HG03159 (cell line): ENCODE measurements around the gene CX3CL1.
A peak's percentile ranks its signal among the peaks of the same experiment; 100 is the strongest.
"Not testable (repeated sequence)": the region's sequence is repeated elsewhere in the genome, so short reads cannot be mapped to it uniquely, and the experiment has no call there.

ENCODE experiments used
- ATAC-seq: cut with Tn5 transposase; IDR thresholded peaks from one replicate; pipeline ENCODE4 v1.9.1; 2021; ENCODE audit warnings: mild to moderate bottlenecking, moderate library complexity; ENCODE audit not compliant: unreplicated experiment

CX3CL1 gene

GRCh38 chr16:57381791-57382534, 9.7 kb downstream of the CX3CL1 start:
- ATAC-seq = no peak

- ATAC-seq = no peak
Measured at GRCh38 chr16:57382535-57383275, 10.4 kb downstream of the CX3CL1 start.

DNA sequence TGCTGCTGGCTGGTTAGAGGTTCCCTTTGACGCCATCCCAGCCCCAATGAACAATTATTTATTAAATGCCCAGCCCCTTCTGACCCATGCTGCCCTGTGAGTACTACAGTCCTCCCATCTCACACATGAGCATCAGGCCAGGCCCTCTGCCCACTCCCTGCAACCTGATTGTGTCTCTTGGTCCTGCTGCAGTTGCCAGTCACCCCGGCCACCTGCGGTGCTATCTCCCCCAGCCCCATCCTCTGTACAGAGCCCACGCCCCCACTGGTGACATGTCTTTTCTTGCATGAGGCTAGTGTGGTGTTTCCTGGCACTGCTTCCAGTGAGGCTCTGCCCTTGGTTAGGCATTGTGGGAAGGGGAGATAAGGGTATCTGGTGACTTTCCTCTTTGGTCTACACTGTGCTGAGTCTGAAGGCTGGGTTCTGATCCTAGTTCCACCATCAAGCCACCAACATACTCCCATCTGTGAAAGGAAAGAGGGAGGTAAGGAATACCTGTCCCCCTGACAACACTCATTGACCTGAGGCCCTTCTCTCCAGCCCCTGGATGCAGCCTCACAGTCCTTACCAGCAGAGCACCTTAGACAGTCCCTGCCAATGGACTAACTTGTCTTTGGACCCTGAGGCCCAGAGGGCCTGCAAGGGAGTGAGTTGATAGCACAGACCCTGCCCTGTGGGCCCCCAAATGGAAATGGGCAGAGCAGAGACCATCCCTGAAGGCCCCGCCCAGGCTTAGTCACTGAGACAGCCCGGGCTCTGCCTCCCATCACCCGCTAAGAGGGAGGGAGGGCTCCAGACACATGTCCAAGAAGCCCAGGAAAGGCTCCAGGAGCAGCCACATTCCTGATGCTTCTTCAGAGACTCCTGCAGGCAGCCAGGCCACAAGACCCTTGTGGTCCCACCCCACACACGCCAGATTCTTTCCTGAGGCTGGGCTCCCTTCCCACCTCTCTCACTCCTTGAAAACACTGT, 11.3 kb downstream of the CX3CL1 start:
- no peak for ATAC-seq

DNA sequence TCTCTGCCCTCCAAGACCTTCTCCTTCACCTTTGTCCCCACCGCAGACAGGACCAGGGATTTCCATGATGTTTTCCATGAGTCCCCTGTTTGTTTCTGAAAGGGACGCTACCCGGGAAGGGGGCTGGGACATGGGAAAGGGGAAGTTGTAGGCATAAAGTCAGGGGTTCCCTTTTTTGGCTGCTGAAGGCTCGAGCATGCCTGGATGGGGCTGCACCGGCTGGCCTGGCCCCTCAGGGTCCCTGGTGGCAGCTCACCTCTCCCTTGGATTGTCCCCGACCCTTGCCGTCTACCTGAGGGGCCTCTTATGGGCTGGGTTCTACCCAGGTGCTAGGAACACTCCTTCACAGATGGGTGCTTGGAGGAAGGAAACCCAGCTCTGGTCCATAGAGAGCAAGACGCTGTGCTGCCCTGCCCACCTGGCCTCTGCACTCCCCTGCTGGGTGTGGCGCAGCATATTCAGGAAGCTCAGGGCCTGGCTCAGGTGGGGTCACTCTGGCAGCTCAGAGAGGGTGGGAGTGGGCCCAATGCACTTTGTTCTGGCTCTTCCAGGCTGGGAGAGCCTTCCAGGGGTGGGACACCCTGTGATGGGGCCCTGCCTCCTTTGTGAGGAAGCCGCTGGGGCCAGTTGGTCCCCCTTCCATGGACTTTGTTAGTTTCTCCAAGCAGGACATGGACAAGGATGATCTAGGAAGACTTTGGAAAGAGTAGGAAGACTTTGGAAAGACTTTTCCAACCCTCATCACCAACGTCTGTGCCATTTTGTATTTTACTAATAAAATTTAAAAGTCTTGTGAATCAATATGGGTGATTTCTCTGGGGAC, 12.2 kb downstream of the CX3CL1 start:
- ATAC-seq = no peak

DNA sequence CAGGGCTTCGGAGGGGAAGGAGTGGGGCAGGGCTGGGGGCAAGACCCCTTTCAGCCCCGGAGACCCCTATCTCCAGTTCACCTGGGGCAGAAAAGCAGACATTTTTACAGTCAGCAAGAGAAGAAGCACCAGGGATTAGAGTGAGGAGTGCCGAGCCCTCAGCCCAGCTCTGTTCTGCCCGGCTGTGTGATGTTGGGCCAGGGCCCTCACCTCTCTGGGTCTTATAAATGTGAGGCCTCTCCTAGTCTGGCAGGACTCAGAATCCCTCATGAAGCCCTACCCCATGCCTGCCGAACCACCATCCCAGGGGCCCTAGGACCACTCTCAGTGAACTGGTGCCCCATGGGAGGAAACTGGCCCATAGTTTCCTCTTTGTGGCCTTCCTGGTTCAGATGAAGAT, 12.8 kb downstream of the CX3CL1 start:
- ATAC-seq = no peak

DNA sequence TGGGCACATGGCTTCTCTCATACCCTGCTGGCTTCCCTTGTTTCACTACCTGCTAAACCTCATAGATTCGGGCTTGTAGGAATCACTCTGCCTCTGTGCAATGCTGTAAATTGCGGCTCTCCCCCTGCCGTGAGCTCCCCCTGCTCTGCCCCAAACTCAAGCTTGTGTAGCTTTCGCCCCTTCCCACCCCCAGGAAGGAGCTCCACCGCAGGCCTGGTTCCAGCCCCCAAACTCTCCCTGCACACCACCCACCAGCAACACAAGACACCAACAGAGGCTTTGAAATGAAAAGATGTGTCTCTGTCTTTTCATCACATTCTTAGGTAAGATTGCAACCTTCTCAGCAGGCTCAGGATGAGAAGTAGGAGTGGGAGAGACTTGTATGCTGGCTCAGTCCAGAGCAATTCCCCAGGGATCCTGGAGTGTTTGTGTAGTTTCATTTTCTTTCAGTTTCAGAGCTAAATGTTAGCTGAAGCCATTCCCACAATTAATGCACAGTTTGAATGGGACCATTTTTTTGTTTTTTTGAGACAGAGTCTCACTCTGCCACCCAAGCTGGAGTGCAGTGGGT, 14.2 kb downstream of the CX3CL1 start:
- no peak for ATAC-seq

DNA sequence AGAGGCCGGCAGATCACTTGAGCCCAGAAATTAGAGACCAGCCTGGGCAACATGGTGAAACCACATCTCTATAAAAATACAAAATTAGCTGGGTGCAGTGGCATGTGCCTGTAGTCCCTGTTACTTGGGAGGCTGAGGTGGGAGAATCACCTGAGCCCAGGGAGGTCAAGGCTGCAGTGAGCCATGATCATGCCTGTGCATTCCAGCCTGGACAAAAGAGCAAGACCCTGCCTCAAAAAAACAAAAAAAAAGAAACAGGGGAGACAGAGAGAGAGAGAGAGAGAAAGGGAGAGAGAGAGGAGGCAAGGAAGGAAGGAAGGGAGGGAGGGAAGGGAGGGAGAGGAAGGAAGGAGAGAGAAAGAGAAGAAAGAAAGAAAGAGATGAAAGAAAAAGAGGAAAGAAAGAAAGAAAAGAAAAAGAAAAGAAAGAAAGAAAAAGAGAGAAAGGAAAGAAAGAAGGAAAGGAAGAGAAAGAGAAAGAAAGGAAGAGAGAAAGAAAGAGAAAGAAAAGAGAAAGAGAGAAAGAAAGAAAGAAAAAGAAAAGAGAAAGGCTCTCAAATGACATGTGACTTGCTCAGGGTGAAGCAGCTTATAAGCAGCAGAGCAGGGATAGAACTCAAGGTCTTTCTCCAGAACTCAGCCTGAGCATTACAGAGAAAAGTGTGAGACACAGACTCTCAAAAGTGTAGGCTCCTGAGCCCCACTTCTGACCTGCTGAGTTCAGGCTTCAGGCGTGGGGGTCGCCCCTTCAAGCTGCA, 15.5 kb downstream of the CX3CL1 start:
- ATAC-seq = peak; percentile 29

GRCh38 chr16:57388359-57389086, 16.2 kb downstream of the CX3CL1 start:
- ATAC-seq = peak; percentile 42

GRCh38 chr16:57389087-57389468, 16.8 kb downstream of the CX3CL1 start:
- ATAC-seq = no peak

DNA sequence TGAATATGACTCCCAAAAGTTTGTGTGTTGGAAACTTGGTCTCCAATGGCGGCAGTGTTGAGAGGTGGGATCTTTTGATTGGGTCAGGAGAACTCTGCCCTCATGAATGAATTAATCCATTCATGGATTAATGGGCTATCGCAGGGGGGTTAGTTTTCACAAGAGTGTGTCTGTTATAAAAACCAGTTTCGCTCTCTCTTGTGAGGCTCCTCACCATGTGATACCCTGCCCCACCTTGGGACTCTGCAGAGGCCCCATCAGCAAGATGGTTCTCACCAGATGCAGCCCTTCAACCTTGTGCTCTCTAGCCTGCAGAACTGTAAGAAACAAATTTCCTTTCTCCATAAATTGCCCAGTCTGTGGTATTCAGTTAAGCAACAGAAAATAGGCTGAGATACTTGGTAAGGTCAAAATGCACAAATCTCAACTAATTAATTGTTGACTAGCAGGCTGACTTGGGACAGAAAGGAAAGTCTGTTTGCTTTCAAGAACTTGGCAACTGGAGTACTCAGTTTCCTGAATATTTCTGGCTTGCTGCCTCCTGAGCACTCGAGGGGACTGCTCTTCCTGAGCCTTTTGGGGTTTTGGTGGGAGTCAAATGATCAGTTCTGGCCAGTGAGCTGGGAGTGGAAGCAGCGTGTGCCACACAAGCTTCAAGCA, 18.5 kb downstream of the CX3CL1 start:
- ATAC-seq = no peak

DNA sequence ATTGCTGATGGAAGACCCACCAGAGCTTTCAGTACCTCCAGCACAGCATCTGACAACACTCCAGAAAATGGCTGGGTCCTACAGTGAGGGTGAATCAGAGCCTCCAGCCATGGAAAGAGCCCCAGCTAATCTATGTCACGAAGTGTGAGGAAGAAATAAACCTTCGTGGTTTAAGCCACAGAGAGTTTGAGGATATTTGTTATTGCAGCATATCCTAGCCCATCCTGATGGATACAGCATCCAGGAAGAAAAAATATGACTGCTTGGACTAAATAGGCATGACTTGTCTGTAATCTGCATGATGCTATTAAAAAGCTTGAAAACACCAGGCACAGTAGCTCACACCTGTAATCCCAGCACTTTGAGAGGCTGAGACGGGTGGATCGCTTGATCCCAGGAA, 19.0 kb downstream of the CX3CL1 start:
- no peak for ATAC-seq

DNA sequence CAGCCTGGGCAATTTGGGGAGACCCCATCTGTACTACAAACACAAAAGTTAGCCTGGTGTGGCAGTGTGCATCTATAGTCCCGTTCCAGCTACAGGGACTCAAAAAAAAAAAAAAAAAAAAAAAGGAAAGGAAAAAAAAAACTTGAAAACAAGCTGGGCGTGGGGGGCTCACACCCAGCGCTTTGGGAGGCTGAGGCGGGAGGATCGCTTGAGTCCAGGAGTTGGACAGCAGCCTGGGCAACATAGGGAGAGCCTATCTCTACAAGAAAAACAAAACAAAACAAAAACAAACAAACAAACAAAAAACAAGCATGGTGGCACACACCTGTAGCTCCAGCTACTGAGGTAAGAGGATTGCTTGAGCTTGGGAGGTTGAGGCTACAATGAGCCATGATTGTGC, 19.4 kb downstream of the CX3CL1 start:
- ATAC-seq = no peak

DNA sequence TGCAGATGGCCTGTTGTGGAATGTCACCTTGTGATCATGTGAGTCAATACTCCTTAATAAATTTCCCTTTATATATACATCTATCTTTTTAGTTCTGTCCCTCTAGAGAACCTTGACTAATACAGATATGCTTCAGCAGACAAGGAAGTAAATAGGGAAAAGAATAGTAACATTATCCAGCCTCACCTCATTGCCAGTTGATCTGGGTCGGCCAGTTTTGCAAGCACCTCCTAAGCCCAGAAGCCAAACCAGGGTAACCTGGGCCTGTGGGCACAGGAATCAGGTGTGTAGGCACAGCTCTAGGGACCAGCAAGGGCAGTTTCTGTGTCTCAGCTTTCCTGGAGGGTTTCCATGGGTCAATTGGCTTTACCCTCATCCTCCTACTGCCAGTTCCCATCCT, 20.4 kb downstream of the CX3CL1 start:
- ATAC-seq = no peak

- no peak for ATAC-seq
Measured at GRCh38 chr16:57394444-57394843, 22.2 kb downstream of the CX3CL1 start.

GRCh38 chr16:57395026-57395425, 22.7 kb downstream of the CX3CL1 start:
- ATAC-seq = no peak

DNA sequence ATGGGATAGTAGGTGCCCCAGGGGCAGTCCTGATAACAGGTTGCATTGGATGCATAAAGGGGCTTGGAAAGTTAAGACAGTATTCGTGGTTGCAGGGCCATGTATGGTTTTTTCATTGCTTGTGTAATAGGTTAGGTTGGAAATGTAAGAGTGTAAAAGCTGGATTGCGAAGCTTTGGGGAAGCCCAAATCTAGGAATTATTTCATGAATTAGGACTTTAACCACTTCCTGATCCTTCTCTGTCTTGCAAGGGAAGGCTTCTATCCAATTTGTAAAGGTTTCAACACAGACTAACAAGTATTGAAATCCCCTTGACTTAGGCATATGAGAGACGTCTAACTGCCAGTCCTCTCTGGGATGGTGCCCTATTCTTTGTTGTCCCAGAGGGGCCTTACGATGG, 24.5 kb downstream of the CX3CL1 start:
- no peak for ATAC-seq

- ATAC-seq = not testable (repeated sequence)
Measured at GRCh38 chr16:57397493-57397892, 25.2 kb downstream of the CX3CL1 start.

DNA sequence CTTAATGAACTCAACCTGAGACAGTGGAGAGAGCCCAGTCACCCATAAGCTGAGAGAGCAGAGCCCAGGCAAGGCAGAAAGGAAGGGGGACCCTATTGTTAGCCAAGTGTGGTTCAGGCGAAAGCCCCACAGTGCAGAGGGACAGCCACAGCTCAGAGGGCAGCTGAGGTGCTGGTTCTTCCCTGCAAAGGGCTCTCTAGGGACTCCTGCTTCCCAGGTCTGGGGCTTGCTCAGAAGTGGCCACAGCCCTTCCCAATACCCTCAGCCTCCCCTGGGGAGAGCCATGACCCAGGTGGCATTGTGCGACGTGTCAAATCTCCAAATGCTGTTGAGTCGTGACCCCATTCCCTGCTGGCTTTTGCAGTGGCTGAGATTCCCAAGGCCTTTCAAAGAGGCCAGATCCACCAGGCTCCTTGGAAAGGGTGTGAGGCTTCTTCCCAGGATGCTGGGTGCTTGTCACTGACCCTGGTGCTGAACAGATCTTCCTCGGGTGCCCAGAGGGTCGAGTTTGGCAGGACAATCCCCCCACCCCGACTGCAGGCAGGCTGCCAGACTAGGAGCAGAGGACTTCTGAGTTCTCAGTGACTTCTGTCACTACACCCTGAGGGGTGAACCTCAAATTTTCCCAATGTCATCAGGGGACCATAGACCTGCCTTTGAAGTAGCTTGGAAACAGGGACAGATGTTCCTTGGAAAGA, 29.8 kb downstream of the CX3CL1 start:
- no peak for ATAC-seq
